ENCODE data around the gene KLHL3. TPM values are rescaled to one million over a fixed set of nuclear protein-coding genes. Genes with fewer than 3 reads are reported as not detected.

The KLHL3 gene
- total and polyA plus RNA-seq, 9 of the 15 experiments (the other 6 are each of a cell fraction or from before 2014, with no cell fraction given) = under 0.01 to 1.5 (median 0.22) TPM

DNA sequence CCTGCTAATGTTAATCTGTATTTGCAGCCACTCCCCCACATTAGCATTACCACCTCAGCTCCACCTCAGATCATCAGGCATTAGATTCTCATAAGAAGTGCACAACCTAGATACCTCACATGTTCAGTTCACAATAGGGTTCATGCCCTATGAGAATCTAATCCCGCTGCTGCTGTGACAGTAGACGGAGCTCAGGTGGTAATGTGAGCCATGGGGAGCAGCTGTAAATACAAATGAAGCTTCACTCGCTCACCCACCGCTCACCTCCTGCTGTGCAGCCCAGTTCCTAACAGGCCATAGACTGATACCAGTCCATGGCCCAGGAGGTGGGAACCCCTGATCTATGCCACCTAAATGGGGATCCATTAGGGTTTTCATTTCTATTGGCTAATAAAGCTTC, 24.4 kb upstream of the KLHL3 start:
- TF ChIP-seq, protein P1, sequence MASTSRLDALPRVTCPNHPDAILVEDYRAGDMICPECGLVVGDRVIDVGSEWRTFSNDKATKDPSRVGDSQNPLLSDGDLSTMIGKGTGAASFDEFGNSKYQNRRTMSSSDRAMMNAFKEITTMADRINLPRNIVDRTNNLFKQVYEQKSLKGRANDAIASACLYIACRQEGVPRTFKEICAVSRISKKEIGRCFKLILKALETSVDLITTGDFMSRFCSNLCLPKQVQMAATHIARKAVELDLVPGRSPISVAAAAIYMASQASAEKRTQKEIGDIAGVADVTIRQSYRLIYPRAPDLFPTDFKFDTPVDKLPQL (IDR thresholded peaks at IDR 0.05; ENCODE audit: extremely low read depth, insufficient read length) = no peak
- TF ChIP-seq TEAD4 (IDR thresholded peaks at IDR 0.05; ENCODE audit: low read length) (no peak), TEAD4 (CRISPR knock-in tag; IDR thresholded peaks at IDR 0.05; ENCODE audit: borderline replicate concordance) (no peak), CXXC5 (CRISPR knock-in tag; IDR thresholded peaks at IDR 0.05) (no peak), ZNF184 (CRISPR knock-in tag; IDR thresholded peaks at IDR 0.05) (no peak)
- TF ChIP-seq, protein P2, sequence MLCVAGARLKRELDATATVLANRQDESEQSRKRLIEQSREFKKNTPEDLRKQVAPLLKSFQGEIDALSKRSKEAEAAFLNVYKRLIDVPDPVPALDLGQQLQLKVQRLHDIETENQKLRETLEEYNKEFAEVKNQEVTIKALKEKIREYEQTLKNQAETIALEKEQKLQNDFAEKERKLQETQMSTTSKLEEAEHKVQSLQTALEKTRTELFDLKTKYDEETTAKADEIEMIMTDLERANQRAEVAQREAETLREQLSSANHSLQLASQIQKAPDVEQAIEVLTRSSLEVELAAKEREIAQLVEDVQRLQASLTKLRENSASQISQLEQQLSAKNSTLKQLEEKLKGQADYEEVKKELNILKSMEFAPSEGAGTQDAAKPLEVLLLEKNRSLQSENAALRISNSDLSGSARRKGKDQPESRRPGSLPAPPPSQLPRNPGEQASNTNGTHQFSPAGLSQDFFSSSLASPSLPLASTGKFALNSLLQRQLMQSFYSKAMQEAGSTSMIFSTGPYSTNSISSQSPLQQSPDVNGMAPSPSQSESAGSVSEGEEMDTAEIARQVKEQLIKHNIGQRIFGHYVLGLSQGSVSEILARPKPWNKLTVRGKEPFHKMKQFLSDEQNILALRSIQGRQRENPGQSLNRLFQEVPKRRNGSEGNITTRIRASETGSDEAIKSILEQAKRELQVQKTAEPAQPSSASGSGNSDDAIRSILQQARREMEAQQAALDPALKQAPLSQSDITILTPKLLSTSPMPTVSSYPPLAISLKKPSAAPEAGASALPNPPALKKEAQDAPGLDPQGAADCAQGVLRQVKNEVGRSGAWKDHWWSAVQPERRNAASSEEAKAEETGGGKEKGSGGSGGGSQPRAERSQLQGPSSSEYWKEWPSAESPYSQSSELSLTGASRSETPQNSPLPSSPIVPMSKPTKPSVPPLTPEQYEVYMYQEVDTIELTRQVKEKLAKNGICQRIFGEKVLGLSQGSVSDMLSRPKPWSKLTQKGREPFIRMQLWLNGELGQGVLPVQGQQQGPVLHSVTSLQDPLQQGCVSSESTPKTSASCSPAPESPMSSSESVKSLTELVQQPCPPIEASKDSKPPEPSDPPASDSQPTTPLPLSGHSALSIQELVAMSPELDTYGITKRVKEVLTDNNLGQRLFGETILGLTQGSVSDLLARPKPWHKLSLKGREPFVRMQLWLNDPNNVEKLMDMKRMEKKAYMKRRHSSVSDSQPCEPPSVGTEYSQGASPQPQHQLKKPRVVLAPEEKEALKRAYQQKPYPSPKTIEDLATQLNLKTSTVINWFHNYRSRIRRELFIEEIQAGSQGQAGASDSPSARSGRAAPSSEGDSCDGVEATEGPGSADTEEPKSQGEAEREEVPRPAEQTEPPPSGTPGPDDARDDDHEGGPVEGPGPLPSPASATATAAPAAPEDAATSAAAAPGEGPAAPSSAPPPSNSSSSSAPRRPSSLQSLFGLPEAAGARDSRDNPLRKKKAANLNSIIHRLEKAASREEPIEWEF (CRISPR knock-in tag; IDR thresholded peaks at IDR 0.05) = no peak
- TF ChIP-seq, protein P3, sequence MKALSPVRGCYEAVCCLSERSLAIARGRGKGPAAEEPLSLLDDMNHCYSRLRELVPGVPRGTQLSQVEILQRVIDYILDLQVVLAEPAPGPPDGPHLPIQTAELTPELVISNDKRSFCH (CRISPR knock-in tag; IDR thresholded peaks at IDR 0.05) = no peak
- TF ChIP-seq, protein P3 (tag; IDR thresholded peaks at IDR 0.05) = no peak
- Histone ChIP-seq H3K9ac (ENCODE audit: insufficient read depth in 1 of 2, low read depth in 2 of 2, low read length in 2 of 2) (no peak overlapping the region), H3K4me1 (replicated peaks in 1 of 2; ENCODE audit: control insufficient read depth in 2 of 2, insufficient read depth in 2 of 2, low read length in 2 of 2) (peaks cover 0 to under 1% of the 10 kb centered on the region in 2 experiments; a peak in 2 of 5 replicates), H3K36me3 (ENCODE audit: control insufficient read depth, insufficient read depth, low read length) (no peaks in the 10 kb centered on the region), H3K4me2 (ENCODE audit: insufficient read depth, low read length) (no peak overlapping the region), H3K9me3 (replicated peaks; ENCODE audit: control insufficient read depth, insufficient read depth, low read depth, low read length) (no peaks in the 10 kb centered on the region), H3K27me3 (ENCODE audit: control insufficient read depth in 2 of 2, insufficient read depth in 2 of 2, low read length in 2 of 2) (peaks cover 6 to 9% of the 10 kb centered on the region in 2 experiments; a peak in 3 of 5 replicates), H3K9me1 (ENCODE audit: control insufficient read depth, insufficient read depth, low read length) (no peaks in the 10 kb centered on the region), H2AFZ (ENCODE audit: low read depth, low read length) (no peak overlapping the region), H3K4me3 (no peak overlapping the region), H3K79me2 (ENCODE audit: control insufficient read depth, insufficient read depth, low read length) (no peaks in the 10 kb centered on the region), H4K20me1 (replicated peaks; ENCODE audit: control insufficient read depth, insufficient read depth, low read length) (no peaks in the 10 kb centered on the region), H3K27ac (ENCODE audit: extremely low read depth, low read depth, low read length) (no peak overlapping the region)
- no peak for ATAC-seq
- in situ Hi-C loops (cut with MboI) = no loop called here
- FAIRE-seq = no peak
- no TSS peak for BruUV-seq (replicated peaks)
- no peak for DNase-seq (ENCODE audit: extremely low read depth in 1 of 4, low spot score in 3 of 4)
- POLR2A ChIA-PET = interaction anchor here (0.8 kb wide), 1 partner anchor 106 kb away, joined by 3 read pairs; no protein-coding TSS in a partner anchor
- CTCF ChIA-PET (ENCODE audit: low intra/inter-chr PET ratio) = no interaction called here
- intact Hi-C loops (cut with micrococcal nuclease) = no loop called here
- 51% methylated on average over 4 of the region's 4 CpGs for WGBS (ENCODE audit: insufficient coverage, low coverage, missing lambda C conversion rate)
